Kidney tubule cell (primary cell): ENCODE results near the gene ARHGEF37.
A peak's percentile ranks its signal among the peaks of the same experiment; 100 is the strongest.
"Not testable (repeated sequence)": the region's sequence is repeated elsewhere in the genome, so short reads cannot be mapped to it uniquely, and the experiment has no call there.

Experiments
- DNase-seq: peaks from one replicate; pipeline ENCODE4 v3.0.0-alpha.2; 2018; ENCODE audit warnings: low spot score

The ARHGEF37 gene

GRCh38 chr5:149647334-149647733 lies 66.0 kb downstream of the ARHGEF37 start:
- DNase-seq = no peak

DNA sequence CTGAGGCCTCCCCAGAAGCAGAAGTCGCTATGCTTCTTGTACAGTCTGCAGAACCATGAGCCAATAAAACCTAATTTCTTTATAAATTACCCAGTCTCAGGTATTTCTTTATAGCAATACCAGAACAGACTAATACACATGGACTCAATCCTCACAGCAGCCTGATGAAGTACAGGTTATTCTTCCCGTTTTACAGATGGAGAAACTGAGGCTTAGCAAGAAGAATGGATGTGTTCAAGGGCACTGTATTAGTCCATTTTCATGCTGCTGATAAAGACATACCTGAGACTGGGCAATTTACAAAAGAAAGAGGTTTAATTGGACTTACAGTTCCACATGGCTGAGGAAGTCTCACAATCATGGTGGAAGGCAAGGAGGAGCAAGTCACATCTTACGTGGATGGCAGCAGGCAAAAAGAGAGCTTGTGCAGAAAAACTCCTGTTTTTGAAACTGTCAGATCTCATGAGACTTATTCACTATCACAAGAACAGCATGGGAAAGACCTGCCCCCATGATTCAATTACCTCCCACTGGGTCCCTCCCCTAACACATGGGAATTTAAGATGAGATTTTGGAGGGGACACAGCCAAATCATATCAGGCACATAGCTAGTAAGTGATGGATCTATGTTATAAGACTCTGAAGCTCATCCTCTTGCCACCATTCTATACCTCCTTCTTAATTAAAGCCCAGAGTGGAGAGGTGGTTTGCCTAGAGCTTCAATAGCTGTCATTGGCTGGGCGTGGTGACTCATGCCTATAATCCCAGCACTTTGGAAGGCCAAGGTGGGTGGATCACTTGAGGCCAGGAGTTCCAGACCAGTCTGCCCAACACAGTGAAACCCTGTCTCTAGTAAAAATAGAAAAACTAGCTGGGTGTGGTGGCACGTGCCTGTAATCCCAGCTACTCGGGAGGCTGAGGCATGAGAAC lies 67.4 kb downstream of the ARHGEF37 start:
- not testable (repeated sequence) for DNase-seq

GRCh38 chr5:149649730-149650129 lies 68.4 kb downstream of the ARHGEF37 start:
- not testable (repeated sequence) for DNase-seq

DNA sequence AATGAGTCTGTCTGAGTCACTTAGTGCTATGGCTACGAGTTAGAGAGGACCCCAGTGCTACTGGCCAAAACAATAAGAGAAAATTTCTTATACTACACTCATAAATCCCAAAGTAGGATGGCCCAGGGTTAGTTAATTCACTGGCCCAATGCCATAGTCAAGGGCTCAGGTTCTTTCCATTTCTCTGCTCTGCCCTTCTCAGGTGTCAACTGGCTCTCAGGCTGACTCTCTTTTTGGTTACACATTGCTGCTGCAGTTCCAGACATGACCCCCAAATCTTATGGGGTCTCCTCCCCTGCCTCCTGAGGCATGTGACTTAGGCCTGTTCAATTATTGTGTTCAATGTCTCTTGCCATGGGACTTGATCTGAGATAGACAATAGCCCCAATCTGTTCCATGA lies 70.4 kb downstream of the ARHGEF37 start:
- DNase-seq = no peak

GRCh38 chr5:149652697-149653096 lies 71.4 kb downstream of the ARHGEF37 start:
- no peak for DNase-seq

DNA sequence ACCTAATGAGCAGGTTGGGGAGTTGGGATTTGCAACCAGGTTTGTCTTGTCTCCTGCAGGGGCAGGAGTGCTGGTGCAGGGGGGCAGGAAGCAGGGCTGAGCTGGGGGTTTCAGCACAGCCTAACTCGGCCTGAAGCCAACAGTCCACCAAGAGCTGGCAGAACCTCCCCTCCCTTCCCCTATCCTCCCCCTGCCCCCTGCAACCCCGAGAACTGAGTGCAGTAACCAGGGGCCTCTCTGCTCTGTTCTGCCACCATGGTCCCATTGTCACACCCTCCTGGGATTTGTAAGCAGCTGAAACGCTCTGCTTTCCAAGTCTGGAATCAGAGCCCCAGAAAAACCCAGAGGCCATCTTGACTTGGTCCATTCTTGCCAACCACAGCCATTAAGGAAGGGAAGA lies 72.9 kb downstream of the ARHGEF37 start:
- no peak for DNase-seq

DNA sequence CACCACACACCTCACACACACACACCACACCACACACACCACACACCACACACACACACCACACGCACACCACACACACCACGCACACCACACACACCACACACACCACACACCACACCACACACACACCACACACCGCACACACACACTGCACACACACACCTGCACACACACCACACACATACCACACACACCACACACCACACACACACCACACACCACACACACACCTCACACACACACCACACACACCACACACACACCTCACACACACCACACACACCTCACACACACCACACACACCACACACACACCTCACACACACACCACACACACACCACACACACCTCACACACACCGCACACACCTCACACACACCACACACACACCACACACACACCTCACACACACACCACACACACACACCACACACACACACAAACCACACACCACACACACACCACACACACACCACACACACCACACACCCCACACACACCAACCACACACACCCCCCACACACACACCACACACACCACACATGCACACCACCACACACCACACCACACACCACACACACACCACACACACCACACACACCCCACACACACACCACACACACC lies 73.7 kb downstream of the ARHGEF37 start:
- DNase-seq = no peak

DNA sequence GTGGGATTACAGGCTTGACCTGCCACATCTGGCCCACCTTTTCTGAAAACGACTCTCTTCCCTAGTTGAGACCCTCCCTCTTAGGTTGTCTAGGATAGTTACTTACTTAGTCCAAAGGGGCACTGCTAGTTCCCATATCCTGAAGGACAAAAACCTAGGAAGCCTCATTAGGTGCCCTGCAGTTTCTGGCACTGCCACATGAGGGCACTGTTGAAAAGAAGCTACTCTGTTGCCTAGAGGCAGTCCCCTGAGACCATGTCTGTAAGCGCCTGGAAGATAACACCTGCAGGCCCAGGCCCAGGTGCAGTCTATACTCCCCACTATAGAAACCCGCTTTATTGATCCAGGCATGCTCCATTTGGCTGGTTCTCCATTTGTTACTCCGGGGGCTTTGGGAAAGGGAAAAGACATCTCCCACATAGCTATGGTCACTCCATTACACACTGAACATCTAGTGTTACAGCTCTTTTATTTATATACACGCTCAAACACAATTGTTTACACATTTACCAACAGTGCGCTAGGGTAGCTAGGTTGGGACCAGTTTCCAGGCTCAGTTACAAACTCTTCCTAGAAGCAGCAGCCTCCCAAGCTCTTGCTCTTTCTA lies 75.4 kb downstream of the ARHGEF37 start:
- DNase-seq = peak; percentile 47

DNA sequence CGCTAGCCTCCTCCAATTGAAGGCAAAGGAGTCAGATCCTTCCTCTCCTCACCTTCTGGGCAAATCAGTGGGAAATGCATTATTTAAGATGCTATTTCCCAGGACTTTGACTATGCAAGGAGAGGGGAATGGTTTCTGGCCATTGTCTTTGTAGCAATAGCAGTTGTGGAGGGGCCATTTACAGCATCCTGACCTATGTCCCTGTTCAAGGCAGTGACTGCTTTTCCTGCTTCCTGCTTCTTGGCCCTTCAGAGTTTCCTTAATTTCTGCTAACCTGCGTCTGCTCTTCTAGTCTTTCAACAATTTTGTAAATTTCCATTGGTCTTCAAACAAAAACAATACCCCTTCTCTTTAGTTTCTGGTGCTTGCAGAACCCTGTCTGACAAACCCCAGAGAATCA lies 76.0 kb downstream of the ARHGEF37 start:
- DNase-seq = no peak

DNA sequence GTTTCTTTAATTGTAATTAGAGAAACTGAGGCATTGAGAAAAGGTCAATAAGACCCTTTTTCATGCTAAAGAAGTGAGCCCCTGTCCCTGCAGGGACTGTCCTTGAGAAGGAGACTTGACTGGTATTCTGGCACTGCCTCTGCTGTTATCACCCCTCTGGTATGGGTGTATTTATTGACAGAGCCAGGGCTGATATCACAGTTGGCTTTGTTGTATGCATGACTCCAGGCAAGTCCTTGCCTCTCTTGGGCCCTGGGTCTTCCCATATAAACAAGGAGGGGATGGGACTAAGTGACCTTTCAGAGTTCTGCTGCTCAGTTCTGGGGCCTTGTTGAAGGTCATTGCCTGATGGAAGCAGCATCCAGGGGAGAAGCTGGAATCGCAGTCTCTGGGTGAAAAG lies 77.0 kb downstream of the ARHGEF37 start:
- DNase-seq = no peak

DNA sequence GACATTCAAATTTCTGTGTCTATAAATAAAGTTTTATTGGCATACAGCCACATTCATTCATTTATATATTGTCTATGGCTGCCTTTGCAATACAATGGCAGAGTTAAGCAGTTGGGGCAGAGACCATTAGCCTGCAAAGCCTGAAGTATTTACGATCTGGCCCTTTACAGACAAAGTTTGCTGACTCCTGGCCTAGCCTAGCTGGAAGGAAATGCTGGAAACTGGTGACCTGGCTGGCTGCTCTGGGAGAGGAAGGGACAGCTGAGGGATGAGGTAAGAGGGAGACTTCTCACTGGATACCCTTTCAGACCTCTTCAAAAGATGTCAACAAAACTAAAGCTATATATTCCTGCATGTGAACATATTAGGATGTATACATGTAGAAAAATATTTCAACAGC lies 82.8 kb downstream of the ARHGEF37 start:
- DNase-seq = no peak

DNA sequence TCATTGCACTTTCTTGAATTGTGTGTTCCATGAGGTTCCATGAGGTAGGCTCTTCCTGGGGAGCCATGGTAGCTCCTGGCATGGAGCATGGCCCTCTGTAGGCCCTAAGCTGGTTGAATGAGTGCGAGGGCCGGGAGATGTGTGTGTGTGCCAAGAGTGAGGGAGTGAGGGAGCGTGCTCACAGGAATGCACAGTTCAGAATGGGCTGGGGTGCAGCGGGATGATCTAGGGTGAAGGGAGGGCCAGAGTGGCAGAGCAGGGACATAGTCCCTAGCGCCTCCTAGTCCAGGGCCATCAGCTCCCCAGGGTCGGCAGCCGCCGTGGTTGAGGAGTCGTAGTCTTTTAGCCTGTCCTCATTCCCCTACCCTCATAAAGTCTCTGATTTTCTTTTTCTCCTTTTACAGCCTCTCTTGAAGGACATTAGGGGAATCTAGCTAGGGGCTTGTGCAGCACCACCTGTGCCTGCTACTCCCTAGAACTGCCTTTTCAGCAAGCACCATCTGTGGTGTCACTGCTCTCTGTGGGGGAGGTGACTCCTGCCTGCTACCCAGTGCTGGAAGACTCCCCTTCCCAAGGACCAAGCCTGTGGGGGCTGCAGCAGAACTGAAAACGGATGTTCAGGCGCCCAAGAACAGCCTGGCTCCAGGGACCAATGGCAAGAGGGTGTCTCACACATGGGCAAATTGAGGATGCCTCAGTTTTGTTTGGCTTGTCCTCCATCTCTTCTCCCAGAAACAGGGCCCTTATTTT lies 83.5 kb downstream of the ARHGEF37 start:
- DNase-seq = no peak

- DNase-seq = no peak
Measured at GRCh38 chr5:149665416-149666175, 84.3 kb downstream of the ARHGEF37 start.

GRCh38 chr5:149666212-149666852 lies 85.0 kb downstream of the ARHGEF37 start:
- DNase-seq = peak; percentile 43

DNA sequence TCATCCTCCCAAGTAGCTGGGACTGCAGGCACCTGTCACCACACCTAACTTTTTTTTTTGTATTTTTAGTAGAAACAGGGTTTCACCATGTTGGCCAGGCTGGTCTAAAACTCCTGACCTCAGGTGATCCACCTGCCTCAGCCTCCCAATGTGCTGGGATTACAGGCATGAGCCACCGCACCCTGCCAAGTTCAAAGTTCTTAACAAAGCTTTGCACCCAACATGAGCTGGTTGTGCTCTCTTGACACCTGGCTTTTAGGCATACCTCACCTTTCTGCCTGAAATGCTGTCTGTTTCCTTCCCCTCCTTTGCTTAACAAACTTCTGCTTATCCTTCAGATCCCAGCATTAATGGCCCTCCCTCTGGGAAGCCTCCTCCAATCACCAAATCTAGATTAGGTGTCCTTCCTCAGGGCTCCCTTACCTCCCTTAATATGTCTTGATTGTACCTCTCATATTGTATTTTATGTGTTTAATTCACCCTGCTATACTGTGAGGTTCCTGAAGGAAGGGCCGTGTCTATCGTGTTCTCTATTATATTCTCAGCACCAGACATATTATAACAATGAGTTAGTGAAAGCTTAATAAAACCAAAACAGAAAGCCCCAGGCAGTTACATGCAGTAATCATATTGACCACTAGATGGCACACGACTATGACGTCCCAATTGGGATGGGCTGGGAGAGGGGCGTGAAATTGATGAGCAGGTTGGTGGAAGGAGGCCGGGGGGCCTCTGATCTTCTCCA lies 86.0 kb downstream of the ARHGEF37 start:
- peak; percentile 32 for DNase-seq

DNA sequence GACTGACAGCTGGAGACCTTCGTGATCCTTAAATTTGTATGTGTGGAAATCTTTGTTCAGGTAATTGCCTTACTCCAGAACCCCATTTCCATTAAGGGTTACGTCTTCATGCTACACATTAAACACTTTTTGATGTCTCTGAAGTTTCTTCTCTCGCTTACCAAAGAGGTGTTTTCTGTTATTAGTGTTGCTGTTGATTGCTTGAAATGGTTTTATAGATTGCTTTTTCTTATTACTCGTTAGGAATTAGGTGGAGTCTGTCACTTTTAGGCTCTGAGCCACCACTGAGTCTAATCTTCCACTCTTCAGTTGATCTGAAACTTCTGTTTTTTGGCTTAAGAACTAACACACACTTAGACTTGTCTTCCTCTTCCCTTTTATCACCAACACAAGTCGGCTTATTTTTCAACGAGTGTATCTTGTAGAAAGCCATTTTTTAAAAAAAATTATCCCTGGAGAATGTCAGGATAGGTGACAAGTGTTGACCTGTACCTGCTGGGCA lies 86.6 kb downstream of the ARHGEF37 start:
- no peak for DNase-seq

GRCh38 chr5:149669273-149669672 lies 88.0 kb downstream of the ARHGEF37 start:
- DNase-seq = not testable (repeated sequence)

DNA sequence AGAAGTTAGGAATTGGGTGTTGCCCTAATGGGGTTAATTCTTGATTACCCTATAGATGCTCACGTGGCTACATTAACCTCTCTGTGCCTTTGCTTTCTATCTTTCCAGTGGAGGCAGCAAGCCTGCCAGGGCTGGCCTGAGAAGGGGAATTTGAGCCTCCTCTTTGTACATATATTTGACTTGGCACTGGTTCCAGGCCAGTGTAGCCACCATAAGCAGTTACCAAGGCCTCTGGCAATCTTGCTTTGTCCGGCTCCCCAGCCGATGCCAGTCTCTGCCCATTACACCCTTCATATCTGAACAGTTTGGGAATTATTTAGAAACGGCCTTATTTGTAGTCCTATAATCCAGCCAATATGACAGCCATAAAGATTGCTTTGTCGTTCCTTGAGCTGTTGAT lies 90.2 kb downstream of the ARHGEF37 start:
- no peak for DNase-seq

DNA sequence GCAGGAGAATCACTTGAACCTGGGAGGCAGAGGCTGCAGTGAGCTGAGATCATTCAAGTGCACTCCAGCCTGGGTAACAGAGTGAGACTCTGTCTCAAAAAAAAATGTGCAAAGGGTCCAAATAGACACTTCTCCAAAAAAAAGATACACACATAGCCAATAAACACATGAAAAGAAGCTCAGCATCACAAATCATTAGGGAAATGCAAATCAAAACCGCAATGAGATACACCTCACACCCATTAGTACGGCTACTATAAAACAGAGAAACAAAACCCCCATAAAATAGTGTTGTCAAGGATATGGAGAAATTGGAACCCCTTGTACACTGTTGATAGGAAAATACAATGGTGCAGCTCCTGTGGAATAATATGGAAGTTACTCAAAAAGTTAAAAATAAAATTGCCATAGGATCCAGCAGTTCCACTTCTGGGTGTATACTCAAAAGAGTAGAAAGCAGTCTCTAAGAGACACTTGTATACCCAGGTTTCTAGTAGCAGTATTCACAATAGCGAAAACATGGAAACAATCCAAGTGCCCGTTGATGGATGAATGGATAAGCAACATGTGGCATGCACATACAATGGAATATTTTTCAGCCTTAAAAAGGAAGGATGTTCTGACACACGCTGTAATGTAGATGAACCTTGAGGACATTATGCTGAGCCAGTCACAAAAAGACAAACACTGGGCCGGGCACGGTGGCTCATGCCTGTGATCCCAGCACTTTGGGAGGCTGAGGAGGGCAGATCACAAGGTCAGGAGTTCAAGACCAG lies 91.6 kb downstream of the ARHGEF37 start:
- no peak for DNase-seq
